H54 (cell line): Measurements from ENCODE around the gene WDFY2.
A peak's percentile ranks its signal among the peaks of the same experiment; 100 is the strongest.

Experiments used
- DNase-seq: peaks from one replicate; pipeline ENCODE4 v3.0.0; 2011; ENCODE audit warnings: low spot score, mixed read lengths; ENCODE audit not compliant: insufficient read length
- FAIRE-seq: peaks from 3 replicates; lab custom pipeline; 2011; peaks lifted over from hg19 to GRCh38; lab: Jason Lieb, UNC
- POLR2A ChIP-seq: IDR thresholded peaks from 2 replicates; pipeline ENCODE4 v1.6.1; 2011; ENCODE audit warnings: low read depth, mild to moderate bottlenecking, low read length

Gene WDFY2

DNA sequence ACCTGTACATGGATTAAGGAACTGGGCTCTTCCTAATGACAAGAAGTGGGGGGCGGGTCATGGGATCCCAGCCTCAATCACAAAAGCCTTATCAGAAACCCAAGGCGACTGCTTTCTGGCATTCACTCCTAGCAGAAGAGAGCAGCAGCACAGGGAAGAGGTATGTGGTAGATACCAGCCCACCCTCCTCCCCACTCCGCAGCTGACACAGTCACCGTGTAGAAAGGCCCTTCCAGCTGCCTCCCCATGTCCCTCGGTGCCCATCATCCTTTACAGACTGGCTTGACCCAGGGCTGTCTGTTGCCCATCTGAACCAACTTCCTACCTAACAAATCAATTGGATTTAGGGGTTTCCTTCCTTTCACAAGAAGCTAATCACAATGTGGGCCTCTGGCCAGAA, 222.8 kb downstream of the WDFY2 start:
- DNase-seq: no peak
- no peak for TF ChIP-seq POLR2A
- FAIRE-seq: no peak

- no peak for FAIRE-seq
- DNase-seq: no peak
- no peak for TF ChIP-seq POLR2A
These were observed 224.5 kb downstream of the WDFY2 start for GRCh38 chr13:51808811-51809210.

DNA sequence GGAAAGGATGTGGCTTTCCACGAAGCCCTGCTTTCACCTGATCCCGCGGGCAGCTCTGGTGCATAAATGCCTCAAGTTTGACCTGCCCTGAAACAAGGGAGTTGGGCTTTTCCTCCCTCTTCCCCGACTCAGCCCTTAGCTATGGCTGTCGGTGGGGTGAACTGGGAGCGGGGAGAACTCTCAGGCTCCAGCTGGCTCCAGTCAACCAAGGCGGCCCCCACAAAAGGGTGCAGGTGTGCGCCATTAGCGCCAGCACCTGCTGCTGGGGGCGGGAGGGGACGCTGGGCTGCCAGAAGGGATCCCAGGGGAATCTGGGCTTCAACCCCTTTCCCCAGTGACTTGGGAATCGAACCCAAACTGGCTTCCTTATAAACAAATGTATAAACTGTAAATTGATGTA, 226.8 kb downstream of the WDFY2 start:
- TF ChIP-seq POLR2A: no peak
- DNase-seq (no peak), FAIRE-seq (no peak)

- TF ChIP-seq POLR2A: no peak
- DNase-seq (no peak), FAIRE-seq (no peak)
These were observed 227.7 kb downstream of the WDFY2 start for GRCh38 chr13:51811920-51812451.

GRCh38 chr13:51814071-51814470, 229.8 kb downstream of the WDFY2 start:
- no peak for TF ChIP-seq POLR2A
- DNase-seq (no peak), FAIRE-seq (no peak)

- no peak for TF ChIP-seq POLR2A
- DNase-seq: peak; percentile 39
- no peak for FAIRE-seq
These were observed 230.8 kb downstream of the WDFY2 start for GRCh38 chr13:51814825-51815650.

- no peak for DNase-seq
- FAIRE-seq: no peak
- TF ChIP-seq POLR2A: no peak
These were observed 231.6 kb downstream of the WDFY2 start for GRCh38 chr13:51815848-51816247.

DNA sequence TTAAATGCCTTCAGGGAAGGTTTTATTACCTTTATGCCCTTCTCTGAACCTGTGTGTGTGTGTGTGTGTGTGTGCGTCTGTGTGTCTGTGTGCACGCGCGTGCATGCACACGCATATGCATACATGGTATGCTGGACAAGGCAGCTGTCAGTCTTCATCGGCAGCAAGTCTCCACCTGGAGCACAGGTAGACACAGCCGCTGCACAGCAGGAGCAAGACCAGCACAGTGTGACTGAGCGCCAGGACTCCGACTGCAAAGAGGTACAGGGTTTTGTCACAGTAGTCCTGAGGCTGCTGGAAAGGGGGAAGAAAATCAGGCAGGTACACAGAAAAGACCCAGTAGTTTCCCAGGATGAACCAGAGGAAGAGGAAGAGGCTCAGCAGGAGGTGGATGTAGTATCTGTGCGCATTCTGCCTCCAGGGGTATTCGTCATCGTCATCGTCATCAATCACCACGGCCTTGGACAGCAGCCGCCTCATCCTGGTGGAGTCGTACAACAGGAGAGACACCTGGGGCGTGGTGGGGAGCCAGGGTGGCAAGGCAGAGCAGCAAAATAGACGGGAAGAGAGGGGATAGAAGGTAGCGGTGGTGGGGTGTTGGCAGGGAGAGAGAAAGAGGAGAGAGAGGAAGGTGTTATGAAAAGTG, 232.5 kb downstream of the WDFY2 start:
- no peak for TF ChIP-seq POLR2A
- no peak for FAIRE-seq
- DNase-seq: no peak
